OCI-LY1 (cell line): ENCODE data around the gene VGLL3.

ENCODE experiments used
- H2AFZ ChIP-seq: fragments of 200-600 bp; sonication (generic), shearing (Covaris generic); 2 replicates; pipeline ENCODE4 v1.6.0; 2014; ENCODE audit warnings: antibody characterized with exemption, mild to moderate bottlenecking, low read length
- H3F3A ChIP-seq: fragments of 200-600 bp; sonication (generic), shearing (Covaris generic); 2 replicates; pipeline ENCODE4 v1.6.0; 2014; ENCODE audit warnings: mild to moderate bottlenecking, antibody characterized with exemption, low read length, moderate library complexity; ENCODE audit not compliant: insufficient read depth
- H3K27ac ChIP-seq: fragments of 200-600 bp; sonication (generic); 2 replicates; pipeline ENCODE4 v1.5.1; 2014; ENCODE audit warnings: low read length, mixed run types, mild to moderate bottlenecking, low read depth; ENCODE audit not compliant: poor library complexity, severe bottlenecking
- H3K27me3 ChIP-seq: fragments of 200-600 bp; sonication (generic); 2 replicates; pipeline ENCODE4 v1.6.0; 2014; ENCODE audit warnings: antibody characterized with exemption, mild to moderate bottlenecking, low read length, moderate library complexity; ENCODE audit not compliant: insufficient read depth
- H3K36me3 ChIP-seq: fragments of 200-600 bp; sonication (generic); 2 replicates; pipeline ENCODE4 v1.6.1; 2014; ENCODE audit warnings: mild to moderate bottlenecking, antibody characterized with exemption, low read length, moderate library complexity, mixed read lengths; ENCODE audit not compliant: insufficient read depth
- H3K4me1 ChIP-seq: fragments of 200-600 bp; sonication (generic); 2 replicates; pipeline ENCODE4 v1.5.1; 2014; ENCODE audit warnings: mild to moderate bottlenecking, low read length, moderate library complexity; ENCODE audit not compliant: insufficient read depth, severe bottlenecking
- H3K4me2 ChIP-seq: fragments of 200-600 bp; sonication (generic), shearing (Covaris generic); 2 replicates; pipeline ENCODE4 v1.6.1; 2014; ENCODE audit warnings: low read length
- H3K4me3 ChIP-seq: fragments of 200-600 bp; sonication (generic); 2 replicates; pipeline ENCODE4 v1.5.1; 2014; ENCODE audit warnings: low read length, low read depth, mild to moderate bottlenecking, mixed read lengths; ENCODE audit not compliant: poor library complexity, severe bottlenecking
- H3K79me2 ChIP-seq: fragments of 200-600 bp; shearing (Covaris generic); 2 replicates; pipeline ENCODE4 v1.6.1; 2016; ENCODE audit warnings: mixed run types, low read length, mixed read lengths; ENCODE audit not compliant: insufficient read depth
- H3K9ac ChIP-seq: fragments of 200-600 bp; sonication (generic), shearing (Covaris generic); 2 replicates; pipeline ENCODE4 v1.6.1; 2014; ENCODE audit warnings: mild to moderate bottlenecking, low read length, mixed read lengths
- H3K9me2 ChIP-seq: fragments of 200-600 bp; sonication (generic), shearing (Covaris generic); 2 replicates; pipeline ENCODE4 v1.6.1; 2014; ENCODE audit warnings: low read depth, mild to moderate bottlenecking, low read length, mixed read lengths
- H3K9me3 ChIP-seq: fragments of 200-600 bp; shearing (Covaris generic); 2 replicates; pipeline ENCODE4 v1.6.1; 2014; ENCODE audit warnings: low read length, mixed read lengths
- H4K20me1 ChIP-seq: fragments of 200-600 bp; sonication (generic), shearing (Covaris generic); 2 replicates; pipeline ENCODE4 v1.6.0; 2016; ENCODE audit warnings: mild to moderate bottlenecking, low read length; ENCODE audit not compliant: insufficient read depth
- CTCF ChIP-seq: fragments of 200-600 bp; sonication (generic), shearing (Covaris generic); IDR thresholded peaks from 2 replicates; pipeline ENCODE4 v1.5.1; 2017; ENCODE audit warnings: mild to moderate bottlenecking, antibody characterized with exemption, low read length, moderate library complexity, mixed read lengths
- EZH2 ChIP-seq: fragments of 200-600 bp; sonication (generic), shearing (Covaris generic); IDR thresholded peaks from 2 replicates; pipeline ENCODE4 v1.8.0; 2017; ENCODE audit warnings: borderline replicate concordance, mixed run types, mild to moderate bottlenecking, antibody characterized with exemption, low read length, moderate library complexity, mixed read lengths

Gene VGLL3

GRCh38 chr3:86930831-86931230 is 60.1 kb downstream of the VGLL3 start:
- H3K9me3 ChIP-seq: no peaks in the 10 kb centered on the region
- no peak overlapping the region for H3K9ac ChIP-seq
- H3K27me3 ChIP-seq: no peaks in the 10 kb centered on the region
- no peak overlapping the region for H3K4me2 ChIP-seq
- H3F3A ChIP-seq: no peaks in the 10 kb centered on the region
- no peak overlapping the region for H3K4me3 ChIP-seq
- H4K20me1 ChIP-seq: no peaks in the 10 kb centered on the region
- H3K79me2 ChIP-seq: no peaks in the 10 kb centered on the region
- no peaks in the 10 kb centered on the region for H3K9me2 ChIP-seq
- H3K4me1 ChIP-seq: no peaks in the 10 kb centered on the region
- TF ChIP-seq CTCF: no peak
- no peak for TF ChIP-seq EZH2
- H2AFZ ChIP-seq: no peak overlapping the region
- H3K27ac ChIP-seq: no peak overlapping the region
- no peaks in the 10 kb centered on the region for H3K36me3 ChIP-seq

DNA sequence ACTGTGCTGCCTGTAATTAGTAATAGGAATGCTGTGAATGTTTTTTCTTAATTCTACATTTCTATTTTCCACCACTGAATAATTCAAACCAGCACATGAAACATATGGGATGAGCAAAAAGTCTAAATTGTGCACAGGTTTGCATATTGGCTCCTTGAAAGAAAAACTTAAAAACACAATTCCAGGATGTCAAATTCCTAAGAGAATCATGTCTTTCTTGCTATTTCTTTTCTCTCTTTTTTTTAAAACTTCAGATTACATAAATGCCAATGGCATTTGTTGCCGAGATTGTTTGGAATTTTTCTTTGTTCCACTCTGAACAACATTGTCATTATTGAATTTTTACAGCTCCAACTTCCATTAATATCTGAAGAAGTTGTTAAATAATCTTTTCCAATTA is 60.8 kb downstream of the VGLL3 start:
- TF ChIP-seq CTCF (no peak), EZH2 (no peak)
- Histone ChIP-seq H2AFZ (no peak overlapping the region), H3K27ac (no peak overlapping the region)

DNA sequence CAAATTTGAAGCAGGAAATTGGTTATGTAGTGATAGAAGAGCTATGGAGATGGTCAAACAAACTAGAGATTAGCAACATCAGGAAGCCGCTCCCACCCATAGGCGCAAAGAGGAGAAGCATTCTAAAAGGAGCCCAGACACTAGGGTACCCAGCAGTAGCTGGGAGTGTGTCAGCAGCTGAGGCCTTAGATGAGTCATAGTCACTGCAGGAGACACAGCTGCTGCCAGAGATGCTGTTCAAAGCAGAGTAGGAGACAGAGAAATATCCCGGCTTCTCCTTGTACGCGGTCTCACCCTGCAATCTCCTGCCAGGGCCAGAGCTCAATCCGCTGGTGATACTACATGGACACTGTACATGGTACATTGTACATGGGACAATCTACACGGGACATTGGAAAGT is 61.9 kb downstream of the VGLL3 start:
- Histone ChIP-seq H3K9ac (no peak overlapping the region), H2AFZ (no peak overlapping the region), H3K9me3 (no peaks in the 10 kb centered on the region), H3K36me3 (no peaks in the 10 kb centered on the region), H3K27me3 (no peaks in the 10 kb centered on the region), H3F3A (no peaks in the 10 kb centered on the region), H3K9me2 (no peaks in the 10 kb centered on the region), H3K4me2 (no peak overlapping the region), H3K27ac (no peak overlapping the region), H3K79me2 (no peaks in the 10 kb centered on the region), H3K4me1 (no peaks in the 10 kb centered on the region), H3K4me3 (no peak overlapping the region), H4K20me1 (no peaks in the 10 kb centered on the region)
- TF ChIP-seq EZH2: no peak
- TF ChIP-seq CTCF: no peak

More for the DNA sequence above, 60.8 kb downstream of the VGLL3 start:
- Histone ChIP-seq H3K4me2 (no peak overlapping the region), H3K9me3 (no peaks in the 10 kb centered on the region), H3K4me1 (no peaks in the 10 kb centered on the region), H3F3A (no peaks in the 10 kb centered on the region), H4K20me1 (no peaks in the 10 kb centered on the region), H3K36me3 (no peaks in the 10 kb centered on the region), H3K4me3 (no peak overlapping the region), H3K9ac (no peak overlapping the region), H3K9me2 (no peaks in the 10 kb centered on the region), H3K27me3 (no peaks in the 10 kb centered on the region), H3K79me2 (no peaks in the 10 kb centered on the region)
